ENCODE data around the gene OPN1SW. TPM values are rescaled to one million over a fixed set of nuclear protein-coding genes. Genes with fewer than 3 reads are reported as not detected.

OPN1SW gene
- total RNA-seq, 1 donor from 2014 or later: not detected

DNA sequence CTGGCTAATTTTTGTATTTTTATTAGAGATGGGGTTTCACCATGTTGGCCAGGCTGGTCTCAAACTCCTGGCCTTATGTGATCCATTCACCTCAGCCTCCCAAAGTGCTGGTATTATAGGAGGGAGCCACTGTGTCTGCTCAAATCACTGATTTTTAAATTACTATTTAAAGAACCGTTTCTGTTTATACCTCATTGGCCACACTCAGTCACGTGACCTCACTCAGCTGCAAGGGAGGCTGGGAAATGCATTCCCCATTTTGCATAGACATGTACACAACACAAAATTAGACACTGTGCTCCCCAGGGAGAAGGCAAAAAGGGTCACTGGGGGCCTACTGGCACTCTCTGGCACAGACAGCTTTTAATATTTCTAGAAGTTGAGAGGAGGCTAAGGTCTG lies 50.1 kb downstream of the OPN1SW start:
- no peak overlapping the region for H3K27ac Mint-ChIP-seq
- no peak for DNase-seq (ENCODE audit: low spot score in 2 of 2, unreplicated experiment in 2 of 2)
- H3K9me3 Mint-ChIP-seq: no peaks in the 10 kb centered on the region
- H3K4me1 Mint-ChIP-seq: peaks cover 7% of the 10 kb centered on the region
- H3K4me3 Mint-ChIP-seq: no peak overlapping the region
- TF ChIP-seq, protein P1, sequence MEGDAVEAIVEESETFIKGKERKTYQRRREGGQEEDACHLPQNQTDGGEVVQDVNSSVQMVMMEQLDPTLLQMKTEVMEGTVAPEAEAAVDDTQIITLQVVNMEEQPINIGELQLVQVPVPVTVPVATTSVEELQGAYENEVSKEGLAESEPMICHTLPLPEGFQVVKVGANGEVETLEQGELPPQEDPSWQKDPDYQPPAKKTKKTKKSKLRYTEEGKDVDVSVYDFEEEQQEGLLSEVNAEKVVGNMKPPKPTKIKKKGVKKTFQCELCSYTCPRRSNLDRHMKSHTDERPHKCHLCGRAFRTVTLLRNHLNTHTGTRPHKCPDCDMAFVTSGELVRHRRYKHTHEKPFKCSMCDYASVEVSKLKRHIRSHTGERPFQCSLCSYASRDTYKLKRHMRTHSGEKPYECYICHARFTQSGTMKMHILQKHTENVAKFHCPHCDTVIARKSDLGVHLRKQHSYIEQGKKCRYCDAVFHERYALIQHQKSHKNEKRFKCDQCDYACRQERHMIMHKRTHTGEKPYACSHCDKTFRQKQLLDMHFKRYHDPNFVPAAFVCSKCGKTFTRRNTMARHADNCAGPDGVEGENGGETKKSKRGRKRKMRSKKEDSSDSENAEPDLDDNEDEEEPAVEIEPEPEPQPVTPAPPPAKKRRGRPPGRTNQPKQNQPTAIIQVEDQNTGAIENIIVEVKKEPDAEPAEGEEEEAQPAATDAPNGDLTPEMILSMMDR (IDR thresholded peaks at IDR 0.05; ENCODE audit: unreplicated experiment): no peak
- peaks cover 10% of the 10 kb centered on the region for H3K27me3 Mint-ChIP-seq (ENCODE audit: low read depth)
- no peaks in the 10 kb centered on the region for H3K36me3 Mint-ChIP-seq

DNA sequence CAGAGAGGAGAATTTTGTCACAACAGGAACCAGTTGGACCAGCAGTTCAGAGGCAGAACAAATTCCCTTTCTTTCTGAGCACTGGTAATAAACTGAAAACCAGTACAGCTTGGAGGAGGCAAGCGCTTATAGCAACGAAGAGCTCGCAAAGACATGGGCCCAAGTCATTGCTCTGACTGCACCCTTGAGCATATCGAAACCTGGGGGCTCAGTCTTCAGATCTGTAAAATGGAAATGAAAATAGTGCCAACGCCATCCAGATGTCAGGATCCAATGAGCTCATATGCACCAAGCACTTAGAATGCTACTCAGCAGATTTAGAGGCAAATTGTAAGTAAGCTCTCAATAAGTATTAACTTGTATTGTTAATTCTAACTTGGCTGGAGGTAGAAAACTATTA lies 50.9 kb downstream of the OPN1SW start:
- Mint-ChIP-seq H3K27me3 (ENCODE audit: low read depth) (peaks cover 10% of the 10 kb centered on the region), H3K36me3 (no peaks in the 10 kb centered on the region), H3K9me3 (no peaks in the 10 kb centered on the region), H3K4me1 (peaks cover 7% of the 10 kb centered on the region), H3K27ac (no peak overlapping the region), H3K4me3 (no peak overlapping the region)
- no peak for DNase-seq (ENCODE audit: low spot score in 2 of 2, unreplicated experiment in 2 of 2)
- TF ChIP-seq, protein P1 (IDR thresholded peaks at IDR 0.05; ENCODE audit: unreplicated experiment): no peak

Other genes with a start within 250 kb of the OPN1SW start
- gene GARIN1A, start 103.5 kb downstream of the OPN1SW start, total RNA-seq: 3.4 to 4.1 TPM (median 3.5 TPM) in 3 replicates
- gene CALU, start 36.4 kb downstream of the OPN1SW start, total RNA-seq: 193 to 199 TPM (median 194 TPM) in 3 replicates
- gene CCDC136, start 16.2 kb upstream of the OPN1SW start, total RNA-seq: 34.6 to 39.1 TPM (median 34.8 TPM) in 3 replicates
- gene FLNC, start 54.6 kb upstream of the OPN1SW start, total RNA-seq: 176 to 188 TPM (median 184 TPM) in 3 replicates
- gene ATP6V1F, start 87.1 kb upstream of the OPN1SW start, total RNA-seq: 122 to 123 TPM (median 122 TPM) in 3 replicates
- 19.8 to 23.7 TPM (median 22.5 TPM) in 3 replicates for gene KCP, start 134.9 kb upstream of the OPN1SW start, total RNA-seq
- 0.51 to 0.90 TPM (median 0.56 TPM) in 3 replicates for gene IRF5, start 162.1 kb upstream of the OPN1SW start, total RNA-seq